ENCODE measurements around the gene LDLRAD4.

The LDLRAD4 gene

DNA sequence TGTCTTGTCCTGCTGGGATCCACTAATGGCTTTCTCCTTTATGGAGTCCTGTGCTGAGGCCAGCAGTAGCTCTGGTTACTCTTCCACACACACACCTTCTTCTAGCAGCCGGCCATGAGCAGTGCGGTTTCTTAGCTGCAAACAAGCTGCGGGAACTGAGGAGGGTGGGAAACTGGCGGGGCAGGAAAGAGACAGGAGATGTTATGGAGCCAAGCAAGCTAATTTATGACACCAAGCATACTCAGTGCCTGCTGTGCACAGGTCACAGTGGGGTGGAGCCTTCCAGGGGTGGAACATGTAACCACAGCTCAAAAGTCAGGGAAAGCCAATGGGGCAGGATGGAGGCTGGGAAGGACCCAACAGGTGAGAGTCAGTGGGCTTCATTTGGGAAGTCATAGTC is 327.0 kb downstream of the LDLRAD4 start:
- no peak for DNase-seq

DNA sequence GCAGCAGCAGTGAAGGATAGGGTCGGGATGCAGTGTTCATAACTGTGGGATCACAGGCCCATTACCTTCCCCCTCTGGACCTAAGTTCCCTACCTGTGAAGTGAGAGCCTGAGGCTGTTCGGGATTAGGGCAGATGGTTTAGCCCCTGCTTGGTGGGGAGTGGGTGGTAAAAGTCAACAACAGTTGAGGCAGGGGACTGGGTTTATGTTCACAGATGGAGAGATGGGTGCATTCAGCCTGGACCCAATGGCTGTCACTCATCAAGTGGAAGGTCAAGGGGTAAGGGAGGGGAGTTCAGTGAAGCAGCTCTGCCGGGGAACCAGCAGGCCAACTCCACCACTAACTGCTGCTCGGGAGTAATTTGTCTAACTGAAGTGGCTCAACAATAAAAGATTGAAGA is 327.4 kb downstream of the LDLRAD4 start:
- no peak for DNase-seq

DNA sequence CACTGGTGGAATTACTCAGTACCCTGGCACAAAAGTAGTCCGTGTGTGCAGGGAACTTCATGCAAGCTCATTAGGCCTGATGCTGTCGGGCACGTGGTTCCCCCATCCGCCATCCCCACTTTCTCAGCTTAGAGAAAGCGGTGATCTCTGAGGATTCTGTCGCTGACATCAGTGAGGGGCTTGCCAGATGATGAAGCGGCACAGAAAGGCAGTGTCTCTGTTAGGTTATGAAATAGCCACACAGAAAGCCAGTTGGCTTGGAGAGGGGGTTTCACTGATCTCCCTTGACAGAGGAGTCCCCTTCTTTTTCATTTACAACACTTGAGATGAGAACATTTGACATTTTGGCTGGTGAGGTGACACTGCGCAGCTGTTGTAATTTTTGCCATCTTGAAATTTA is 328.1 kb downstream of the LDLRAD4 start:
- DNase-seq, result no peak

DNA sequence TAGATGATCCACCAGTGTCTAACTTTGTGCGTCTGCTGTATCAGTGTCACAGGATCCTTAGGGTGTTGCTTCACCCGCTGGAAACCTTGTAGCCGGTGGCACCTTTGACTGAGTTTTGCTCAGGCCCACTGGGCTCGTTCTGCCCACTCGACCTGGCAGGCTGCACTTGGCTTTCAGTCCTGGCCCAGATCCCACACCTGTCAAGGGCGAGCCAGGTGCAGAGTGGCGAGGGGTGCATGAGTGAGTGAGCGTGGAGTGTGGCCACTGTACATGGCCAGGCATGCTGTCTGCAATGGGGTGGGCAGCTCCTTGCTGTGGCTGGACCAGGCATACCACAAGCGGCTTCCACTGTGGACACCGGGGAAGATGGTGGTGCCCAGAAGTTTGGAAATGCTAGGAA is 328.8 kb downstream of the LDLRAD4 start:
- no peak for DNase-seq

DNA sequence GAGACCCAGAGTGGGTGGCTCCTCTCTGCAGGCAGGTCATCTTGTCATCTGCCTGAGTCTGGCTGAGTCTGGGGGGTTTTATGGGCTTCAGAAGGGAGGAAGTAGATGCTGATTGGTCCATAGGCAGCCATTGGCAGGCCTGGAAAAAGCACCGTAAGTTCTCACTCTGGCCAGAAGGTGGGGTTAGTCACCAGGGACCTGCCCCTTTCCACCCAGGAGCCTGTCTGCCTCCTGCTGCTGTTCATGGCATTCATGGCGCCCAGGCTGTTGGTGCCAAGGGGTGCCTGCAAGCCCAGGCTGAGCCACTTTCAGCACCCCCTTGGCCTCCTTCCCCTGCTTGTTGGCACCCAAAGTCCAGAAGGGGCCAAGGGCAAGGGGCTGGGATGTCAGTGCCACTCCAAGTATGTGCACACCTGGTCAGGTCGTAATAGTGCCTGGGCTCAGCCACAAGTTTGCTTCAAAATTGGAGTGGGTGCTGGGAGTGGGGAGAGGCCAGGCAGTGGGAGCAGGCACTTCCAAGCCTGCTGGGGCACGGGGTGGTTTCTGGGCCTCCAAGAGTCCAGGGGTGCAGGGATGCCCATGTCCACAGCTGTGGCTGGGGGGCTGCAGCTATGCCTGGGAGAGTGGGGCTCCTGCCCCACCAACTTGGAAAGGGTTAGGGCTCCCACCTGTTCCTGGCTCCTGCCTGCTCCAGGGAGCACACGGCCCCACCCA is 329.7 kb downstream of the LDLRAD4 start:
- no peak for DNase-seq

DNA sequence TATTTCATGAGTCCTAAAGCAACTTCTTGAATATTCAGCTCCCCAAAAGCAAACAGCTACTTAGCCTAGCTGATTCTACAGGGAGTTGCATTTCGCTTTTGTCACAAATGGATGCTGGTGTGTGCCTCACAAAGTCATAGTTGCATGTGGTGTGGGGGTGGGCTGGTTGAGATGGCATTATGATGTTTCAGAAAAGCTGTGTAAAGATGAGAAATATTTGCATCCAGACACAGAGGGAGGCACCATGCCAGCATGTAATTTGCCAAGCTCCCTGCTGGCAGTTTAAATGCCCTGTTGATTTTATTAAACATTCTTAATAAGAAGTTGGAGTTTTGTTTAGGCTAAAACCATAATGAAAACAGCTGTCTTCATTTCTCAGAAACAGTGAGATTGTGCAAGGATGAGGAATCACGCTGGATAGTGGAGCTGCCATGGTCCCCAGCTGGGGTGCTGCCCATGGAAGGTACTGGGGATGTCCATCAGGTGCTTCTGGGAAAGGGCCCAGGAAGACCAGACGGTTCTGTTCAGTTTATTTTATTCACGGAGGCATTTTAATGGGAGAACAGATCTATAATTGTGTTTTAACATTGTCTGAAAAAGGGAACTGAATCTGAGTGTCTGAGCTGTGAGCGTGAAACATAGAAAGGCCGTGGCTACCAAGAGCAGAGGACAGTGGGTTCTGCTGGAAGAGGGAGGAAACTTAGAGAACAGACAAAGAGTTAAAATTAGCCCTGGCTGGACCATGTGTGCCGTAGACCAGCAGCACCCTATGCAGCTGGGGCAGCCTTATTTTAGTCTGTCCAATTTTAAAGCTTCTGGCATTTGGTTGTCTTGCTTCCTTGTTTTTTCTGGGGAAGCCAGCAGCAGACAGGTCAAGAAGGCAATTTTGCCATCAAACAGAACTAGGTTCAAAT is 330.7 kb downstream of the LDLRAD4 start:
- DNase-seq, result no peak

DNA sequence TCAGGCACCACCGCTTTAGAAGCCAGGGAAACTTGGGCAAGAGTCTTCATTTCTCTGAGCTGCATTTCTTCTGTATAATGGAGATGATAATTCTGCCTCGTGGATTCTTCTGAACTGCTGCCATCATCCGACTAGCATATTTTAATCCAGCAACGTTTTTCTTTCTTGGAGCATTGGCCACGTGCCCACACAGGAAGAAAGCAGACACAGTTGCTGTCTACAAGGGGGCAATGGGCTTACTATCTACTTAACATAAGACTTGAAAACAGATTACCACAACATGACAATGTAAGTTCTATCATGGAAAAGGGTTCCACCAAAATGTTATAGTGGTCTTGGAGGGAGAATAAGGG is 331.3 kb downstream of the LDLRAD4 start:
- DNase-seq, result no peak

DNA sequence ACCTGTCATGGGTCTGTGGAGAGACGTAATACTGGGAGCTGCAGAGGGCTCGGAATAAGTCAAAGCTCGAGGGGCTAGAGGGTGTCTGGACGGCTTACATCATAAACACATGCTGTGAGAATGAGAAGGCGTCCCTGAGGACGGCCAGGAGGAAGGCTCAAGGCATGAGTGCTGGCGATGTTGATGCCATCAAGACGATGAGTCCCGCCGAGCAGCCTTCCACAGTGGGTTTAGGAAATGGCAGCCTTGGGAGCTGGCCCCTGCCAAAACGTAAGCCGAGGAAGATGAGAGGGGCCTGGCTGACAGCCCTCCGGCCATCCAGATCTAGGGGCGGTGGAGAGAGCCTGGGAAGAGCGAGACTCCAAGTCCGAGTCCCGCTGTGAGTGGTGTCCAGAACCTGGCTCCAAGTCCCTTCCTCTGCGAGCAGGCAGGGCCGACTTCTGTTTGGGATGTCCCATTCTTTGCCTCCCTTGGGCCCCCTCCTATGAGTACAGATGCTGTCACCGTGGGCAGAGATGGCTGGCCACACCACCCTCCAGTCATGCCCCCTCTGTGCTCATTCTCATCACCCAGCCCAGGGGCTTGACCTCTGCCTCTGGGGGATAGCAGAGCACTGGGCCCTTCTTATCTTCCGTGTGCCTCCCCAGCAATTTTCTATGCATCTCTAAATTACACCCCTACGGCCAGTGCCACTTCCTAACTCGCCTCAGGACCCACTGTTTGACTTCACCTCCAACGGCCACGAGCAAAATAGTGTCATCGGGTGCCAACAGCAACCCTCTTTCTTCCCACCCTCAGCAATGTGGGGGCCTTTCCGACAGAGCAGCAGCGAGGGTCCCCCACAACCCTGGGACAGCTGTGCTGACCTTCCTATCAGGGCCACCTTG is 332.1 kb downstream of the LDLRAD4 start:
- no peak for DNase-seq

DNA sequence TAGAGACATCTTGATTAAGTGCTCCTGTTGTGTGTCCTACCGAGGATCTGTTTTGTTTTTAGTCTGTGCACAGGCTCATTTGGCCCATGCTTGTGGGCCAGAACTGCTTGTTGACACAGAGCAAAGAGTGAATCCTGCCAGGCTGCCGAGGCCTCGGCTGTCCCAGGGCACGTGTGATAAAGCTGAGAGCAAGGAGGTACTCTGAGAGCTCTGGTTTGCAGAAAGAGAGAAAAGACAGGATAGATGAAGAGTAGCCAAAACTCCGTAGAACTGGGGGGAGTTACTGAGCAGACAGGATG is 332.7 kb downstream of the LDLRAD4 start:
- no peak for DNase-seq

DNA sequence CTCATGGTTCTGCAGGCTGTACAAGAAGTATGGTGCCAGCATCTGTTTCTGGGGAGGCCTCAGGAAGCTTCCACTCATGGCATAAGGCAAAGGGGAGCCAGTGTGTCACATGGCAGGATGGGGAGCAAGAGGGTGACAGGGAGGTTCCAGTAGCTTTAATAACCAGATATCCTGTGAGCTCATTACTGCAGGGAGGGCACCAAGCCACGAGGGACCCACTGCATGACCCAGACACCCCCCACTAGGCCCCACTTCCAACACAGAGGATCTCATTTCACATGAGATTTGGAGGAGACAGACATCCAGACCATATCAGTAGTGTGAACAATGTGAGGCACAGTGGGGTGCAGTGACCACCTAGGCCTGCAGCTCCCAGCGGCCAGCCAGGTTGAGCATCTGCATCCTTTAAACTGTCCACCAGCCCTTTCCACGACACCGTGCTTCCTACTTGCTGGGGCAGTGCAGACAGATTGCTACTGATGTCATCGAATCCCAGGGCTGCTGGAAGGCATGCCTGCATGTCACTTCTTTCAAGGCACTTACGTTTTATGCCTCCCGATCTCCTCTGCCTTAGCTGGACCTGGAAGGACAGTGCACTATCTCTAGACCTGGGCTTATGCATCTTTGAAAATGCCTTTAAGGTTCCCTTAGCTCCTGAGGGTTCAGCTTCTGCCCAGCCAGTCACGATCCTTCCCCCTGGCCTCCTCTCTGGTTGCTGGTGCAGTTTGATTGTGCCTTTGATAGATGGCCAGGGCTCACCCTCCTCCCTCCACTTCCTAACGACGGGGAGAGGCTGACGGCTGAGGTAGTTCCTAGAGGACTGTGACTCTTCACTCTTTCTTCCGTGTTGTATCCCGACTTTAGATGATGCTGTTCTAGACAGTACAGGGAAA is 333.5 kb downstream of the LDLRAD4 start:
- peak; percentile 61 for DNase-seq

DNA sequence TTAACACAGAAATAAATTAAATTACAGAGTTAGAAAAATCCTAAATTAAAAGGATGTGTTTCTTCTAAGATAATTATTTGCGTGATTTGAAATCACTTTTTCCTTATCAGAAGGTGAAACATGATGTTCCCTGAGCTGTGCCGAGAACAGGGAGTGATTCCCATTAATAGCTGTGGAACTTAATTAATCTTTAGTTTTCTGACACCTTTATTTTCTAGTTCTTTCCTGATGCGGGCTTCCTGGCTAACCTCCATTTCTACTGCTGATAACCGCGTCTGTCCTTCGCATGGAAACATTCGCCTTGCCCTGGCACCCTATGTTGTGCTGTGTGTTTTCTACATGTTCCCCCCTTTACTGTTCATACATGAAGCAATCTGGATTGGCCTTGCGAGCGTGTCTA is 334.9 kb downstream of the LDLRAD4 start:
- no peak for DNase-seq

DNA sequence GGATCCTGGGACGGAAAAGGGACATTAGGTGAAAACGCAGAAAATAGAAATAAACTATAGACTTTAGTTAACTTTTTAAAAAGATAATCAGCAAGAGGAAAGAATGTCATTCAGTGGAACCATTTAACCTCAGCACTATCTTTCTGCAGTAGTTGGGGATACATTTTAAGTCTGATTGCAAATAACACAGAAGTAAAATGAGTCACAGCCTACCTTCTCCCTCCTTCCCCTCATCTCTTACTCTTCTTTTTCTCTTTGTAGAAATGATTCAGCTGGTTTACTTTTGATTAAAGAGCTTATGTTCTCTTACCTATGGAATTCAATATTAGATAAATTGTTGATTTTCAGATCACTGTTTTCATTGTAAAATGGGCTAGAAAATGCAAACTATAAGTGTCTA is 336.6 kb downstream of the LDLRAD4 start:
- DNase-seq, result no peak

DNA sequence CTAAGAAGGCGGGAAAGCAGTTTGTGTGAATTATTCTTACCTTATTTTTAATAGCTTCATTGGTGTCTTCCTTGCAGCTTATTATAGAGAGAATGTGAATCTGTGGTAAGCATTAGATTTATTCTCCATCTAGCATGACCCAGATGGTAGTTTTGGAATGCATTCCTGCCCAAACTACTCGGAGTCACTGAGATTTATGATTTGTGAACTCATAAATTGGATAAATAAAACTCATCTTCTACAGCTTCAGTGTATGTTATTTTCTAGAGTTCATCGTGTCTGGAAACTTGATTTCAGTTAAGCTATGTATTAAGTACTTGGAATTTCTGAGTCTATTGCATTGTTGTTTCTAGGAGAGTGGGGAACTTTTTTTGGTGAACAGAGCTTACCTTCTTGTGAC is 337.3 kb downstream of the LDLRAD4 start:
- DNase-seq, result no peak

DNA sequence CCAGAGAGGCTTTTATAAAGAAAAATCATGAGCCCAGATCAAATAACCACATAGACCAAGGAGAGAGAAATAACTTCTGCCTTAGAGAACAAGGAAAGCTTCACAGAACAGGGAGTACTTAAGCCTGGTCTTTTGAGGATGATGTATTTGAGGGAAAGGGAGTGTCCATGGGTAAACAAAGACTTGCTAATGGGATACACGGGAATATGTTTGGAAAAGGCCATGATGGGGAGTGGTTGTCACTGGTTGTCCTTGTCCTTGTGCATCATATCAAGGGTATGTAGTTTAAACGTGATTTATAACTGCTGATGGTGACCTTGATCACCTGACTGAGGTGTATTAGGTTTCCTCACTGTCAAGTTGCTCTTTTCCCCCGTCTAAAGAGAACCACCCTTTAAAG is 337.9 kb downstream of the LDLRAD4 start:
- DNase-seq, result no peak

DNA sequence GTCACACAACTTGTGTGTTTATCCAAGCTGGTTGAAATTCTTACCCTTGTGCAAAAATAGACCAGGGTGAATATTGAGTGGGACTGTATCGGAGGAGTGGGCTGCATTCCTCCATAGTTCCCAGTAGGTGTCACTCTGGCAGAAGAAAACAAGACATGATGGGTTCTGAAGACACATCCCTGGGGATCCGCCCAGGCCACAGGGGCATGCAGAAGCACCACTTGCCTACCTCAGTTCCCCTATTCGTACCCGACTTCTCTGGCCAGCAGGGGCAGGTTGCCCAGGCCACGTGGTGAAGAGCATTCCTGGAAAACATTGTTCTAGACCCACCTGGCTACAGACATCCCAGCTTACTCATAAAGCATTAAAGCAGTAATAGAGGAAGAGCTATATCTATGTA is 339.6 kb downstream of the LDLRAD4 start:
- DNase-seq, result peak; percentile 76

DNA sequence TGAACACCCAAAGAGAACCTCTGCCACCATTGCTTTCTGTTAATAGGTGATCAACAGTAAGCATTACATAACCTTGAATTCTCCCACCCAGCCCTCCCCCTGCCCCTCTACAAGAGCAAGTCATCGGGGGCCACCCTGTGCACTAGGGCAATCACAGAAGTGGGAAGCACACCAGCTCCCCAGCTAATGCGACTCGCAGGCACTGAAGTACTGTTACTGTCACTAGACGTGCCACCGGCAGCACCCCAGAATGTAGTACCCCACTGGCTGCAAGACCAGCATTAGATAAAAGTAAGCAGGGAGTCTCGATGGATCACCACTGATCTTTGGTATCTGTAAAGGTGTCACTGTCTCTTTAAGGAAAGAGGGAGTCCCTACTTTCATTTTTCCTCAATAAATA is 340.2 kb downstream of the LDLRAD4 start:
- no peak for DNase-seq

DNA sequence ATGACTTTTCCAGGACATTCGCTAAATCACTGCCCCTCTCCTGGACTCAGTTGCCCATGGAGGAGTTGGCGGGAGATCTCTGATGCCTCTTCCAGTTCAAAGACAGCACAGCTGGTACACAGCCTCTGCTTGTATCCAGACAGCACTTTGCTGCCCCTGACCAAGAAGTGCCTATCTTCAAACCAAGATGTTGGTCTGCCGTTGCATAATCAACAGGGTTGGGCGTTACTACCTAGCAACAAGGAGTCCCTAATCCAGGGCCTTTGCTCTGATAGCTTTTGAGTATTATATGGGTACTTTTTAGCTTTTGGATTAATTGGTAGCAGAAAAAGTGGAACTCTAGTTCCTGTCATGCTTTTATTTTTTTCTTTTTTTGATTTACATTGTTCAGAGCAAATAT is 341.2 kb downstream of the LDLRAD4 start:
- DNase-seq, result peak; percentile 87

DNA sequence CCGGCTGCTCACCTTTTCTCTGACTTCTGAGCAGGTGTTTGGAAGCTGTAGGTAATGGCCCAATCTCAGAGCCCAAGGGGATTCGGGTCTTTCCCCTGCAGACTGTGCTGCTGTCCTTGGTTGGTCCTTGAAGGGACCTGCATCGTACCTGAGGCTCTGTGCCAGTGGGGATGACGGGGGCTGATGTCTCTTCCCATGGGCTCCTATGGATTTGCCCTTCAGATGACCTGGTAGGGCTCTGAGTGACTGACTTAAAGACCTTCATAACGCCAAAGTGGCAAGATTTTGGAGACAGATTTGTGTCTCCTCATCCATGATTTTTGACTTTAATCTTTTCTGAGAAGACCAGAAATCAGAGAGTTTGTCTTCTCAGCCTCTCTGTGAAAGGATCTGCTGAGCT is 341.7 kb downstream of the LDLRAD4 start:
- DNase-seq, result no peak

DNA sequence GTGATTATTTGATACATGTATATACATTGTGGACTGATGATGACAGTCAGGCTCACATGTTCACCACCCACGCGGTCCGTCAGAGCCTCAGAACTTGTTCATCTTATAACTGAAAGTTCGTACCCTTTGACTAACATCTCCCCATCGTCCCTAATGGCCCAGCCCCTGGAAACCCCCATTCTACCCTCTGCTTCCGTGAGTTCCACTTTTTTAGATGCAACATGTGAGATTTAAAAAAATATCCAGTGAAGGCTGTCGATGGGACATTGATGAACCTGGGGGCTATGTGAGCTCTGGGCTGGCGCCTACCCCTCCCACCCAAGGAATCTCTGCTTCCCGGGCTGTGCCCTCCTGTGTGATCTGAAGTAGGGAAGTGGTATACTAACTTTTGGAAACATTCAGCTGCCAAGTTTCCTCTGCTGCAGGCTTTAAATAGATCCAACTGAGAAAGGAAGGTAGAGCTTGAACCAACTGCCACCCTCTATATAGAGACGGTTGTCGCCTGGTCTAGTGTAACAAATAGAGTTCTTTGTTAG is 344.0 kb downstream of the LDLRAD4 start:
- DNase-seq, result no peak

DNA sequence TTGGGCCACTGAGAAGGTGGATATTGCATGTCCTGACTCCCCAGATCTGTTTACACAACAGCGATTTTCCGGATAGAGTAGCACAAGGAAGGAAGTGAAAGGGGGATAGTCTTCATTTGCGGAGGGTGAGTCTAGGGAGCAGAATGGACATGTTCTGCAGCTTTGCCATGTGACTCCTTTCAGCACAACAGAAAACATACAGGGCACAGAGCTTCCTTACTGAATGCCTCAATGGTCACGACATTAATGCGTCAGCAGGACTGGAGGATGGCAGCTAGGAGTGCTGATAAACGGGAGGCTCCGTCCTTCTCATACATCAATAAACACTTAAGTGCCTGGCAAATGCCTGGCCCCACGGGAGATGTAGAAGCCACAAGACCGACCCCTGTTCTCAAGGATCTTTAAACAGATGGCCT is 344.8 kb downstream of the LDLRAD4 start:
- no peak for DNase-seq

DNA sequence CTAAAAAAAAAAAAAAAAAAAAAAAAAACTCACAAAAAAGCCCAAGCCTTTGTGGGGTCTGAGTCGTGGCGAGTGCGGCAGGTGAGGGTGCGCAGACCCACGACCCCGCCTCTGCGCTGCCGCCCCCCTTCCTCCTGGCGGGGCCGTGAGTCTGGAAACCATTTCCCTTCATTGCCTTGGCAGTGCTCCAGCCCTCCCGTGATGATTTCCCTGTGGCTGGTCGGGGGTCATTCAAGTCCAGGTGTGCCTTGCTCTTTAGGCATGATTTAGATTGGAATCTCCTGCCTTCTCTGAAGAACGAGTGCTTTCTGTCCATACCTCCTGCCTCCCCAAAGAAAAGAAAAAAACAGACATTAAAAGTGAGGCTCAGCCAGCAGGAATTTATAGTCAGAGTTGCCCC is 346.0 kb downstream of the LDLRAD4 start:
- no peak for DNase-seq

DNA sequence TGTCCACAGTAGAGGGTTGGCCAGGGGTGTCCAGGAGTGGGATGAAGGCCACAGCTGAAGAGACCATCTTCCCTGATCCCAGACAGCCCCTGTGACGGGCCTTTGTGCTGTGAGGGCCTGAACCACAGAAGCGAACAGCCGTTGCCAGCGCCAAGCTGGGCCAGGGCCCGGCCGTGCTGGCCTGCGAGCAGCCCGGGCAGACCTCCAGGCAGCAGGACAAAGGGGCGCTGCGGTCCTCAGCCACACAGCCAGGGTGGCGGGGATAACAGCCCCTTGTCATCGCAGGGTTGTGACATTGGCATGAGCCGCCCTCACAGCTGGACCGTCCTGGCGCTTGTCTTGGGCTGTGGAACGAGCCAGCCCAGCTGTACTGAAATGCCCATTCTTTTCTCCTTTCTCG is 346.7 kb downstream of the LDLRAD4 start:
- no peak for DNase-seq

Data from hematopoietic multipotent progenitor cell treated with erythropoietin and hydrocortisone succinate and interleukin-3 and kit ligand, for 8 days (in vitro differentiated cells).